Medulla oblongata (tissue), 1 donor: ENCODE measurements around the gene SLC27A5.
"Not testable (repeated sequence)": the region's sequence is repeated elsewhere in the genome, so short reads cannot be mapped to it uniquely, and the experiment has no call there.

ENCODE experiments used
- DNase-seq: peaks from one replicate; pipeline ENCODE4 v3.0.0-alpha.2; 2015; ENCODE audit errors: extremely low spot score

SLC27A5 gene

DNA sequence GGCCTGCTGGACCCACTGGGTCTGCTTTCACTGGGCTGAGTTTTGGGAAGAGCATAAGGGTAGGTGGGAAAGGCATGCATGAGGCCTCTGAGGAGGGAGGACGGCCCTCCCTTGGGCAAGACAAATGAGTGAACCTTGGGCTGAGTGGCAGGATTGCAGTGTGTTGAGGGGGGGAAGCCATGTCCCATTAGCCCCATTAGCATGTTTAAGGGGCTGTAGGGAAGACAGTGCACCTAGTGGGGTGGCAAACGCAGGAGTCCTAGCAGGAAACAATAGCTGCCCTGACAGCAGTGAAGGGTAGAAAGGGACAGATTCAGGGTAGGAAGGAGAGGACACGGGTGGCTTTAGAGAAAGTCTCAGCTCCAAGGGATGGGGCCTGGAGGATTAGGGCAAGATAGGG lies 10.9 kb upstream of the SLC27A5 start:
- DNase-seq: no peak

GRCh38 chr19:58521651-58522050 lies 9.9 kb upstream of the SLC27A5 start:
- DNase-seq: no peak

GRCh38 chr19:58520257-58520599 lies 8.4 kb upstream of the SLC27A5 start:
- DNase-seq: no peak

DNA sequence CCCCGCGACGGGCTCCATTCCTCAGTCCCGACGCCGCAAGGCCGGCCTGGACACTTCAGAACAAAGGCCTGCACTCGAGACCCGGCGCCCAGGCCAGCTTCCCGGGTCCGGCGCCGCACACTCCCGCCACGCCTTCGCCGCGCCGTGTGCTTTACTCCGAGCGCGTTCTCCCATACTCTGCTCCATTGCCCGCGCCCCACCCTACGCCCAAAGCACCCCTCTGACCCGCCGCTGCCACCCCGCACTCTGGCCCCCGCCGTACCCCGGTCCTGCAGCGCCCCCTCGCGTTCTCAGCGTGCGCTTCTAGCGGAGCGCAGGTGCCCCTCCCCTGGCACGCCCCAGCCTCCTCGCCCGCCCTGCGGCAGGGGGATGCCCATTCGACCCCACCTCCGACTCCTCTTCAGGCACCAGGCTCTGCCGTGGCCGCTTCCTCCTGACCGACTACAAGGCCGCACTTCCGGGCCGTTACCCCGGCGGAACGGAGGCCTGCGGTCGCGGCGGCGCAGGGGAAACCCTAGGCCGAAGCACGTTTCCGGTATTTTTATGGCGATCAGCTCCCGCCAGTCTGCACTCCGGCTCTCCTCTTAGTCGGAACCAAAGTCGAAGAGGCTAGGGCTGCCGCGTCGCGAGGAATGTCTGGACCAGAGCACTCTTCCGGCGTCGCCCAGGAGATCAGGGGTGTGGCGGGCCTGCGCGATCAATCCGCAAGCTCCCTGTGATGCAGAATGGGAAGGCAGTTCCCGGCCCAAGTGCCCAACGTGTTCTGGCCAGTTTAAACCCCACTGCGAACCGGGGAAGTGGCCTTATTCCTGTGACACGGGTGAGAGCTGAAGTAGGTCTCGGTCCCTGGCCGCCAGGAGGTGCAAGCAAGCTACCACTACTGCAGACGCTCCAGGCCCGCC lies 7.8 kb upstream of the SLC27A5 start, which contains the start of gene ZBTB45:
ZBTB45 (minus strand) TSS at position 456 of the 902 bp plus-strand sequence. CDS start 2,137 bp downstream, outside the sequence.
- DNase-seq: peak; percentile 96

- DNase-seq: peak; percentile 60
Observed at GRCh38 chr19:58519087-58519354, 7.2 kb upstream of the SLC27A5 start.

- no peak for DNase-seq
Observed at GRCh38 chr19:58518256-58519086, 6.7 kb upstream of the SLC27A5 start.

DNA sequence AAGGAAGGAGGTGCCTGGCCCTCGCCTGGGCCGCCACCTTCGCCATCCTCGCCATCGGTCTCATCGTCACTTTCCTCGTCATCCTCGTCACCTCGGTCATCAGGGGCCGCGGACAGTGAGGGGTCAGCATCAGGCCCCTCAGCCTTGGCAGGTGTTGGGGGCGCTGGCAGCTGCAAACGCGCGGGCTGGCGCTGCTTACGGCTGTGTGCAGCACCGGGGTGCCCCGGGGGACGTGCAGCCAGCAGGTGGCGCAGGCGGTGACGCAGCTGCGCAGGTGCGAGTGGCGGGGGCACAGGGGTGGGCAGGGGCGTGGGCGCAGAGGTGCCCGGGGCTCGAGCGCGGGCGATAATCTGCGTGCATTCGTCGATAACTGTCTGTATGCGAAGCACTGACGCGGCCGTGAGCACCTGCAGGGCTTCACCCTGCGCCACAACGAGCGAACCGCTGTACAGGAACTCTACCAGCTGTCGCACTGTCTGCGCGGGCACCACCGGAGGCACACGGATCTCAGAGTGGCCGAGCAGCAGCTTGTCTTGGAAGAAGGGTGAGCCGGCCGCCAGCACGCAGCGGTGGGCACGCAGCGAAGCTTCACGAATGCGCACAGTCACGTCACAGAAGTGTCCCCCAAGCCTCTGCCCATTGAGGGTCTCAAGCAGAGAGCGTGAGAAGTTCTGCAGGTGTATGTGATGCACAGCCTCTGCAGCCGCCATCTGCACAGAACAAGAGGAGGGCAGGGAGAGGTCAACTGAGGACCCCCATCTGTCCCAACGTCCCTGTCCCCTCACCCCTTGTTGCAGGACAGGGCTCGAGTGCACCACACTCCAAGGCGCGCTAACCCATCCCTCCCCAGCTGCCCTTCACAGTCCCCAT lies 5.4 kb upstream of the SLC27A5 start:
- no peak for DNase-seq

DNA sequence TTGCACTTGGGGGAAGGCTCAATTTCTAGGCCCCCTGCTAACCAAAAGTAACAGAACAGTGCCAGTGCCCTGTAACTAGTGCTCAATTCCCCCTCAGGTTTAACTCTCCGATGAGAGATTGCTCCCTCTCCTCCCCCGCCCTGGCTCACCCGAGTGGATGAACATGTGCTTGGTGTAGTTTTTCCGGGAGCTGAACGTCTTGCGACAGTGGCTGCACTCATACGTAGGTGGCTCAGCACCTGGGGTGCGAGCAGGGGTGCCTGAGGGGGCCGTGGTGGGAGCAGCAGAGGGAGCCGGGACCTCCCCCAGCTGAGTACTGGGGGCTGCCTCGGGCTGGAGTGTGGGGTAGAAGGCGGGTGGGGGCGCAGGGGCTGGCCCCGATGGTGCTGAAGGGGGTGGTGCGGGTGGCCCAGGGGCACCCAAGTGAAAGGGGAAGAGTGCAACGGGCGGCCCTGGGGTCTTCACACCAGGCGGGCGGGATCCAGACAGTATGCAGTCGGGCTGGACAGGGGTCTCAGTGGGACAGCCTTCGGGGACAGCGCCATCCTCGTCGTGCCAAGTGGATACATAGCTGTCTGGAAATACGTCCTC lies 4.5 kb upstream of the SLC27A5 start:
- DNase-seq: no peak

DNA sequence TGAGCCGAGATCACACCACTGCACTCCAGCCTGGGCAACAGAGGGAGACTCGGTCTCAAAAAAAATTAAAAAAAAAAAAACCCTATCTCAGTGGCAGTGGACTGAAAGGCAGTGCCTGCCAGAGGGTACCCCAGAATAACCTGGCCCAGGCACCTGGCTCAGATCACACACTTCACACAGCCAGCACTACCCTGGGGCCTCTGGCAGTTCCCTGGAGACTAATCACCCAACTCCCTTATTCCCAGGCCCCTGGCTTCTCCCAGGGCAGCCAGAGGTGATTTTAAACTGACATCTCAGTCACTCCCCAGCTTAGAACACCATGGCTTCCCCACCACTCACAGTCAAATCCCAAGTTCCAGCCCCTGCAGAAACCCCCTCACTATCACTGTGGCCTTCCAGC lies 3.5 kb upstream of the SLC27A5 start:
- no peak for DNase-seq

- DNase-seq: no peak
Observed at GRCh38 chr19:58514564-58515022, 2.8 kb upstream of the SLC27A5 start.

GRCh38 chr19:58513694-58514563 lies 2.1 kb upstream of the SLC27A5 start:
- peak; percentile 77 for DNase-seq

GRCh38 chr19:58513213-58513693 lies 1.5 kb upstream of the SLC27A5 start:
- no peak for DNase-seq

- no peak for DNase-seq
Observed at GRCh38 chr19:58510084-58510862, 1.5 kb downstream of the SLC27A5 start.

- DNase-seq: no peak
Observed at GRCh38 chr19:58509731-58510083, 2.1 kb downstream of the SLC27A5 start.

DNA sequence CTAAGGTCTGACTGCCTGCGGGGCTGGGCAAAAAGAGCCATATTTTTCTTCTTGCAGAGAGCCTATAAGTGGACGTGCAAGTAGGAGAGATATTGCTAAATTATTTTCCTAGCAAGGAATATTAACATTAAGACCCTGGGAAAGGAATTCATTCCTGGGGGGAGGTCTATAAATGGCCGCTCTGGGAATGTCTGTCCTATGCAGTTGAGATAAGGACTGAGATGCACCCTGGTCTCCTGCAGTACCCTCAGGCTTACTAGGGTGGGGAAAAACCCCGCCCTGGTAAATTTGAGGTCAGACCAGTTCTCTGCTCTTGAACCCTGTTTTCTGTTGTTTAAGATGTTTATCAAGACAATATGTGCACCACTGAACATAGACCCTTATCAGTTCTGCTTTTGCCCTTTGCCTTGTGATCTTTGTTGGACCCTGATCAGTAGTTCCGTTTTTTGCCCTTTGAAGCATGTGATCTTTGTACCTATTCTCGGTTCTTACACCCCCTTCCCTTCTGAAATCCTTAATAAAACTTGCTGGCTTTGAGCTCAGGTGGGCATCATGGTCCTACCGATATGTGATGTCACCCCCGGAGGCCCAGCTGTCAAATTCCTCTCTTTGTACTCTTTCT lies 4.1 kb downstream of the SLC27A5 start:
- not testable (repeated sequence) for DNase-seq

GRCh38 chr19:58500242-58500641 lies 11.6 kb downstream of the SLC27A5 start:
- no peak for DNase-seq

- DNase-seq: peak; percentile 99
Observed at GRCh38 chr19:58499021-58499927, 12.5 kb downstream of the SLC27A5 start.
